ENCODE data around the gene PDE2A. TPM values are rescaled to one million over a fixed set of nuclear protein-coding genes. Genes with fewer than 3 reads are reported as not detected.
"Not testable (repeated sequence)": the region's sequence is repeated elsewhere in the genome, so short reads cannot be mapped to it uniquely, and the experiment has no call there.

The PDE2A gene
- polyA plus RNA-seq, 5 donors, result 7.7 to 14.9 (median 9.5) TPM

- no peak for DNase-seq
Observed at GRCh38 chr11:72578991-72579815, 95.0 kb downstream of the PDE2A start.

DNA sequence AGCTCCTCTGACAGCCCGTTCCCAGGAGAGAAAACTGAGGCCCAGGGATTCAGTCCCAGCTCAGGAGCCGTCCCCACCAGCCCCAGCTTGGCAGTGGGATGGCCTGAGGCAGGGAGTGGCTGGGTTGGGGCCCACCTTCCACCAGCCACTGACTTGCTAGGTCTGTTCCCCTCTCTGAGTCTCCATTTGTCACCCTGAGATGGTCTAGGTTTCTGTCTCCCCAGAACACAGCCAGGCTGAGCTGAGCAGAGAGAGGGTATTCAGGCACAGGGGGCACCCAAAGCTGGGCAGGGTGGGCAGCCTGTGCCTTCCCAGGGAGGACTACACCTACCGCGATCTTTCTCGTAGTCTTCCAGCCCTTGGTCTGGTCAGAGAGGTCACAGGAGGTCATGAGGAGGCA is 95.7 kb downstream of the PDE2A start:
- no peak for DNase-seq

DNA sequence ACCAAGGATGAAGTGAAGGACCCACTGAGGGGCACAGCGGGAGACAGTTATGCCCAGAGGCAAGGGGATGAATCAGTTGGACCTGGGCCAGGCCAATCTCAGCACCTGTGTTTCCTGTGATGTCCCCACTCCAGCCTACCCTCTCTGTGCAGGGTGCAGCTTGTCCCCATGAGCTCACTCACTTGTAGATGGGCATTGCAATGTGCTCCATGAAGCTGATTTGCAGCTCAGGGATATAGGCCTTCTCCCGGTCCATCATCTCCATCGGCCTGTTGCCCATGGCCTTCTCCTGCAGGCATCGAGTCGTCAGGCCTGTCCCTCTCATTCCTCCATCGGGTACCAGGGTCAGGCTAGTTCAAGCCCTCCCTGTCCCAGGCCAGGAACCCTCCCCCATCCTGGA is 96.2 kb downstream of the PDE2A start:
- no peak for DNase-seq

- no peak for DNase-seq
Observed at GRCh38 chr11:72577271-72577721, 96.9 kb downstream of the PDE2A start.

DNA sequence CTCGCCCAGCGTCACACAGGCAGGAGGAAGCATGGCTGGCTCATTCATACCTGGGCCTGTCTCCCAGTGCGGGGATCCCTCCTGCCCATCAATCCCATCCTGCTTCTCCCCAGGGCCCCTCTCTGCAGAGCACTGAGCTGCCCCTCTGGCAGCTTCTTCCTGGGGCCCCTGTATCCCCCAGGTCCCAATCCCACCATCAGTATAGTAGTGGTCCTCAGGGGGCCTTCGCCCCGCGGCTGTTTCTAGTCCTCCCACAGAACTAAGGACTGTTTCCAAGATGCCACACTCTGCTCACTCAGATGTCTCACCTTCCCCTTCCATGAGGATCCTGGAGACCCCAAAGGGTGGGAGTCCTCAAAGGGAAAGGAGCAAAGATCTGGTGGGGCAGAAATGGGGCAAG is 97.6 kb downstream of the PDE2A start:
- DNase-seq, result no peak

DNA sequence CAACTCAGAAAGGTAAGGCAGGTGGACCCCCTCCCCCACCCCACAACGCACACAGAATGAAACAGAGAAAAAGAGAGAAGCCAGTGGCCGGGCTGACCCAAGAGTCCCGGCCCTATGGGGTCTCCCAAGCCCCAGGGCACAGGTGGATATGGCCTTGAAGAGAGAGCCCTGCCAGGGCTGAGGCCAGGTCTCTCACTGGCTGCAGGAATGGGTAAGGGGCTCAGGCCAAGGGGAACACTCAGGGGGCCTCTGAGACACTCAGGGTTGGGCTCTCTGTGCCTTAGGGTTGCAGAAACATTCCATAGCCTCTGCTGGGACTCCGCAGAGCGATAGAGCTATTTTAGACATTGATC is 98.0 kb downstream of the PDE2A start:
- no peak for DNase-seq

DNA sequence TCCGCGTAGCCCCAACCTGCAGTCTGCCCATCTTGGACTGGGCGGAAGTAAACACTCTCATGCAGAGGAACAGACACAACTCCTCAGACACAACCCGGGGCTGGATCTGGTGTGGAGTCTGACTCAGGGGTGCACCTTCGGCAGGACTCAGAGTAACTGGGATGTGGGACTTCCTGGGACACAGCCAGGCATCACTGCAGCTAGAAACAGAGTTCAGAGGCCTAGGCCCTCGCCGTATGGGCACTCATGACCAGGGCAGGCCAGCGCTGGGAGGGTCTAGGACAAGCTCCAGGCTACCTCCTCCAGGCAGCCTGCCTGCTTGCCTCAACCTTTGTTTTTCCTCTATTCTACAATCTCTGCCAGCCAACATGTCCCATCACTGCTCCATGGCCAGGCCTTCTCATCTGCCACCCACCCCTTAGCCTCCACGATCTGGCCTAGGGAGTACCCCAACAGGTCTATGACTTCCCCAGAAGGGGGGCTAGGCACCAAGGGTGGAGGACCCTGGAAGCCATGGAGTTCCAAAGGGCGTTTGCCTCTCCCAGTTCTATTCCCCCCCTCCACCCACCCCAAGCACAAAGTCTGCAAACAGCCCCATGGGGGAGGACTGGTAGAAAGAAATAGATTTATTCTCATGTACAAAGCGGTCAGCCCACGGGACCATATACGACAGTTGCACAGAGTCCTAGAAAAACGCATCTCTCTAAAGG is 98.5 kb downstream of the PDE2A start:
- DNase-seq, result no peak

GRCh38 chr11:72574548-72575460 is 99.4 kb downstream of the PDE2A start:
- no peak for DNase-seq

- no peak for DNase-seq
Observed at GRCh38 chr11:72573855-72574445, 100.3 kb downstream of the PDE2A start.

DNA sequence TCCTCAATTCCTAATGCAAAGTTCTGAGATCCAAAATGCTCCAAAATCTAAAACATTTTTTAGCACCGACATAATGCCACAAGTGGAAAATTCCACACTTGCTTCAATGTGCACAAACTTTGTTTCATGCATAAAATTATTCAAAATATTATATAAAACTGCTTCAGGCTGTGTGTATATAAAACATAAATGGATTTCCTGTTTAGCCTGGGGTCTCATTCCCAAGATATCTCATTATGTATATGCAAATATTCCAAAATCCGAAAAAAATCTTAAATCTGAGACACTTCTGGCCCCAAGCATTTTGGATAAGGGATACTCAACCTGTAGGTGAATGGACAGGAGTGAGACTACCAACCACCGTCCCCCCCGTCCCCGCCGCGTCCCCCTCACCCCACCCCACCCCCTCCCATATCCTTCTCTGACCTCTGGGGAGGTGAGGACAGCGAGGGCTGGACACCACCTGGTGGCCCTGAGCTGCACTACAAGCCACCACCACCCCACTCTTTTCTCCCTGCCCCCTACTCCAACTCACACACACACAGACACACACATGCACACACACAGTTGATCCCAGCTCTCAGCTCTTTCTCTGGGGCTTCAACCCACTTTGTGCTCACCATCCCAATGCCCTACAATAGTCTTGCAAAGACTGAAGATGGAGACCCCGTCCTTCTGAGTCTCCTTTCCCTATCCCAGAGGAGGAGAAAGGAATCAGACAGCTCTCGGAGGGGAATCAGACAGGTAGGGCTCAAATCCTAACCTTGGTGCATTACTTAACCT is 101.0 kb downstream of the PDE2A start:
- no peak for DNase-seq

GRCh38 chr11:72572540-72572939 is 101.7 kb downstream of the PDE2A start:
- not testable (repeated sequence) for DNase-seq

GRCh38 chr11:72570893-72571661 is 103.1 kb downstream of the PDE2A start:
- no peak for DNase-seq

- no peak for DNase-seq
Observed at GRCh38 chr11:72569966-72570892, 104.0 kb downstream of the PDE2A start.

GRCh38 chr11:72568861-72569260 is 105.4 kb downstream of the PDE2A start:
- DNase-seq, result no peak

GRCh38 chr11:72562431-72562830 is 111.8 kb downstream of the PDE2A start:
- no peak for DNase-seq

GRCh38 chr11:72561856-72562255 is 112.4 kb downstream of the PDE2A start:
- no peak for DNase-seq

DNA sequence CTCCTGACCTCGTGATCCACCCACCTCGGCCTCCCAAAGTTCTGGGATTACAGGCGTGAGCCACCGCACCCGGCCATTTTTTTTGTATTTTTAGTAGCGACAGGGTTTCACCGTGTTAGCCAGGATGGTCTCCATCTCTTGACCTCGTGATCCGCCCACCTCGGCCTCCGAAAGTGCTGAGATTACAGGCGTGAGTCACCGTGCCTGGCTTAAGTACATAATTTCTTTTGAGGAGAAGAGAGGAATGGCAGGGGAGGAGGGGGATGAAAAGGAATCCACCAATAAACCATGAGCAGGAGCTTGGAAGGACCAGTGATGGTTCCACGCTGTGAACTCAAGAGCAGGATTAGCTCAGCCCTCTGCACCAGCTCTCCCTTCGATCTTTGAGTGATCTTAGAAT is 113.4 kb downstream of the PDE2A start:
- not testable (repeated sequence) for DNase-seq

- no peak for DNase-seq
Observed at GRCh38 chr11:72556433-72556832, 117.8 kb downstream of the PDE2A start.

DNA sequence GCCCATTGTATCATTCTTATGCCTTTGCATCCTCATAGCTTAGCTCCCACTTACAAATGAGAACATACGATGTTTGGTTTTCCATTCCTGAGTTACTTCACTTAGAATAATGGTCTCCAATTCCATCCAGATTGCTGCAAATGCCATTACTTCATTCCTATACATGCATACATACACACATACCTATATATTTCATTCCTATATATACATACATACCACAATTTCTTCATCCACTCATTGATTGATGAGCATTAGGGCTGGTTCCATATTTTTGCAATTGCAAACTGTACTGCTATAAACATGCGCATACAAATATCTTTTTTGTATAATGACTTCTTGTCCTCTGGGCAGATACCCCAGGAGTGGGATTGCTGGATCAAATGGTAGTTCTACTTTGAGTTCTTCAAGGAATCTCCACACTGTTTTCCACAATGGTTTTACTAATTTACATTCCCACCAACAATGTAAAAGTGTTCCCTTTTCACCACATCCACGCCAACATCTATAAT is 119.2 kb downstream of the PDE2A start:
- not testable (repeated sequence) for DNase-seq
